ENCODE results near the gene ZNF621. TPM values are rescaled to one million over a fixed set of nuclear protein-coding genes. Genes with fewer than 3 reads are reported as not detected.

ZNF621 gene
- total and polyA plus RNA-seq, 9 of the 15 experiments (the other 6 are each of a cell fraction or from before 2014, with no cell fraction given): 4.7 to 28.9 (median 20.6) TPM

- TF ChIP-seq, protein P1, sequence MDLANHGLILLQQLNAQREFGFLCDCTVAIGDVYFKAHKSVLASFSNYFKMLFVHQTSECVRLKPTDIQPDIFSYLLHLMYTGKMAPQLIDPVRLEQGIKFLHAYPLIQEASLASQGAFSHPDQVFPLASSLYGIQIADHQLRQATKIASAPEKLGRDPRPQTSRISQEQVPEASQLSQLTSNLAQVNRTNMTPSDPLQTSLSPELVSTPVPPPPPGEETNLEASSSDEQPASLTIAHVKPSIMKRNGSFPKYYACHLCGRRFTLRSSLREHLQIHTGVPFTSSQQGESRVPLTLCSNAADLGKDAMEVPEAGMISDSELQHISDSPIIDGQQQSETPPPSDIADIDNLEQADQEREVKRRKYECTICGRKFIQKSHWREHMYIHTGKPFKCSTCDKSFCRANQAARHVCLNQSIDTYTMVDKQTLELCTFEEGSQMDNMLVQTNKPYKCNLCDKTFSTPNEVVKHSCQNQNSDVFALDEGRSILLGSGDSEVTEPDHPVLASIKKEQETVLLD (IDR thresholded peaks at IDR 0.05): no peak
- no peak for TF ChIP-seq ZNF644 (tag; IDR thresholded peaks at IDR 0.05; ENCODE audit: low read depth)
- TF ChIP-seq BCOR (IDR thresholded peaks at IDR 0.05): no peak
- TF ChIP-seq ZNF274 (IDR thresholded peaks at IDR 0.05; ENCODE audit: borderline replicate concordance, low read depth, low read length): no peak
- TF ChIP-seq E2F3 (CRISPR knock-in tag; IDR thresholded peaks at IDR 0.05): no peak
Observed at GRCh38 chr3:40586901-40587300, 62.1 kb downstream of the ZNF621 start (continued).

- Histone ChIP-seq H3K36me3 (ENCODE audit: control insufficient read depth, insufficient read depth, low read length) (no peaks in the 10 kb centered on the region), H3K9ac (ENCODE audit: insufficient read depth in 1 of 2, low read depth in 2 of 2, low read length in 2 of 2) (no peak overlapping the region), H3K27ac (ENCODE audit: extremely low read depth, low read depth, low read length) (no peak overlapping the region), H3K4me1 (replicated peaks in 1 of 2; ENCODE audit: control insufficient read depth in 2 of 2, insufficient read depth in 2 of 2, low read length in 2 of 2) (0 out of 5 replicates have a peak, but pooled peaks cover 0 to 3% of the 10 kb centered on the region in 2 experiments), H3K4me3 (no peak overlapping the region), H3K9me1 (ENCODE audit: control insufficient read depth, insufficient read depth, low read length) (no peaks in the 10 kb centered on the region), H3K4me2 (ENCODE audit: insufficient read depth, low read length) (no peak overlapping the region), H3K27me3 (ENCODE audit: control insufficient read depth in 2 of 2, insufficient read depth in 2 of 2, low read length in 2 of 2) (peaks cover 5 to 19% of the 10 kb centered on the region in 2 experiments; a peak in 2 of 5 replicates), H4K20me1 (replicated peaks; ENCODE audit: control insufficient read depth, insufficient read depth, low read length) (no peaks in the 10 kb centered on the region), H2AFZ (ENCODE audit: low read depth, low read length) (no peak overlapping the region), H3K9me3 (replicated peaks; ENCODE audit: control insufficient read depth, insufficient read depth, low read depth, low read length) (no peaks in the 10 kb centered on the region), H3K79me2 (ENCODE audit: control insufficient read depth, insufficient read depth, low read length) (no peaks in the 10 kb centered on the region)
- in situ Hi-C loops (cut with MboI): loop anchor here (5.0 kb wide), 1 partner anchor 1294 kb away; no protein-coding TSS in a partner anchor
- WGBS (ENCODE audit: insufficient coverage, low coverage, missing lambda C conversion rate): 2% methylated on average over 5 of the region's 5 CpGs
- ATAC-seq (no peak), FAIRE-seq (no peak), DNase-seq (ENCODE audit: extremely low read depth in 1 of 4, low spot score in 3 of 4) (no peak)
- intact Hi-C loops (cut with micrococcal nuclease): loop anchor here (10.0 kb wide), 3 partner anchors 126 to 736 kb away; no protein-coding TSS in a partner anchor
- POLR2A ChIA-PET: no interaction called here
- BruUV-seq (replicated peaks): no TSS peak
- CTCF ChIA-PET (ENCODE audit: low intra/inter-chr PET ratio): interaction anchor here (0.7 kb wide), 1 partner anchor 256 kb away, joined by 3 read pairs; no protein-coding TSS in a partner anchor
- TF ChIP-seq NFRKB (IDR thresholded peaks at IDR 0.05; ENCODE audit: low read depth) (no peak), POLR2A (conservative IDR thresholded peaks at IDR 0.05) (no peak), NR2C2 (CRISPR knock-in tag; IDR thresholded peaks at IDR 0.05) (no peak), NR2C2 (tag; IDR thresholded peaks at IDR 0.05) (no peak), CREM (IDR thresholded peaks at IDR 0.05; ENCODE audit: low read depth) (no peak), RAD21 (CRISPR knock-in tag; conservative IDR thresholded peaks at IDR 0.05 in 1 of 2, IDR thresholded peaks at IDR 0.05 in 1 of 2) (peak in 1 of 2 experiments; percentile 25; a peak in 1 of 4 replicates)
- TF ChIP-seq, protein P2, sequence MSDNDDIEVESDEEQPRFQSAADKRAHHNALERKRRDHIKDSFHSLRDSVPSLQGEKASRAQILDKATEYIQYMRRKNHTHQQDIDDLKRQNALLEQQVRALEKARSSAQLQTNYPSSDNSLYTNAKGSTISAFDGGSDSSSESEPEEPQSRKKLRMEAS (CRISPR knock-in tag; IDR thresholded peaks at IDR 0.05): no peak
Observed at GRCh38 chr3:40588406-40588805, 63.6 kb downstream of the ZNF621 start.

Small RNAs within 50 kb of the gene (small RNA-seq; reads per million reads assigned to genes)
- 0.77 reads per million, percentile 46 among the genes with 10 or more reads in this experiment for gene RNU5B-2P

Other genes with a start within 250 kb of the ZNF621 start
- gene EIF1B, start 215.3 kb upstream of the ZNF621 start, total RNA-seq (2014; rRNA removed): 18.1 and 20.0 TPM in 2 replicates
- gene EIF1B, start 215.3 kb upstream of the ZNF621 start, total RNA-seq (2014; rRNA removed; fragmentation: Illumina TruSeq; extraction: Trizol): 59.3 and 68.7 TPM in 2 replicates
- 61.0 and 65.8 TPM in 2 replicates for gene EIF1B, start 215.3 kb upstream of the ZNF621 start, total RNA-seq (2015; rRNA removed; fragmentation: Illumina TruSeq; extraction: Trizol)
- gene EIF1B, start 215.3 kb upstream of the ZNF621 start, total RNA-seq (2021): 91.9 and 95.4 TPM in 2 replicates
- gene EIF1B, start 215.3 kb upstream of the ZNF621 start, polyA plus RNA-seq (2011; rRNA removed): 35.4 and 45.3 TPM in 2 replicates
- gene EIF1B, start 215.3 kb upstream of the ZNF621 start, polyA plus RNA-seq (2014; fragmentation: Illumina TruSeq; extraction: Trizol): 113 and 128 TPM in 2 replicates
- gene EIF1B, start 215.3 kb upstream of the ZNF621 start, polyA plus RNA-seq (2014; fragmentation: Nextera tagmentation; extraction: Ambion mirVana): 100 to 1,000 TPM; 178 to 184 TPM
- 76.8 and 78.9 TPM in 2 replicates for gene EIF1B, start 215.3 kb upstream of the ZNF621 start, polyA plus RNA-seq (2014; rRNA removed)
- gene ENTPD3, start 137.8 kb upstream of the ZNF621 start, total RNA-seq (2014; rRNA removed): 0.23 and 0.29 TPM in 2 replicates
- 0.48 and 0.76 TPM in 2 replicates for gene ENTPD3, start 137.8 kb upstream of the ZNF621 start, total RNA-seq (2014; rRNA removed; fragmentation: Illumina TruSeq; extraction: Trizol)
- gene ENTPD3, start 137.8 kb upstream of the ZNF621 start, total RNA-seq (2015; rRNA removed; fragmentation: Illumina TruSeq; extraction: Trizol): 0.45 and 0.58 TPM in 2 replicates
- gene ENTPD3, start 137.8 kb upstream of the ZNF621 start, total RNA-seq (2021): 0.44 and 0.51 TPM in 2 replicates
- 0.35 and 2.1 TPM in 2 replicates for gene ENTPD3, start 137.8 kb upstream of the ZNF621 start, polyA plus RNA-seq (2011; rRNA removed)
- 0.76 and 1.0 TPM in 2 replicates for gene ENTPD3, start 137.8 kb upstream of the ZNF621 start, polyA plus RNA-seq (2014; fragmentation: Illumina TruSeq; extraction: Trizol)
- under 1 TPM; 0.56 to 0.73 TPM for gene ENTPD3, start 137.8 kb upstream of the ZNF621 start, polyA plus RNA-seq (2014; fragmentation: Nextera tagmentation; extraction: Ambion mirVana)
- 0.50 and 0.58 TPM in 2 replicates for gene ENTPD3, start 137.8 kb upstream of the ZNF621 start, polyA plus RNA-seq (2014; rRNA removed)
- 1,465 and 1,933 TPM in 2 replicates for gene RPL14, start 67.6 kb upstream of the ZNF621 start, total RNA-seq (2014; rRNA removed)
- gene RPL14, start 67.6 kb upstream of the ZNF621 start, total RNA-seq (2014; rRNA removed; fragmentation: Illumina TruSeq; extraction: Trizol): 2,197 and 2,292 TPM in 2 replicates
- 1,893 and 1,905 TPM in 2 replicates for gene RPL14, start 67.6 kb upstream of the ZNF621 start, total RNA-seq (2015; rRNA removed; fragmentation: Illumina TruSeq; extraction: Trizol)
- gene RPL14, start 67.6 kb upstream of the ZNF621 start, total RNA-seq (2021): 4,499 and 4,649 TPM in 2 replicates
- 851 and 1,014 TPM in 2 replicates for gene RPL14, start 67.6 kb upstream of the ZNF621 start, polyA plus RNA-seq (2011; rRNA removed)
- 2,310 and 2,431 TPM in 2 replicates for gene RPL14, start 67.6 kb upstream of the ZNF621 start, polyA plus RNA-seq (2014; fragmentation: Illumina TruSeq; extraction: Trizol)
- 1,000 to 10,000 TPM; 2,133 to 2,823 TPM for gene RPL14, start 67.6 kb upstream of the ZNF621 start, polyA plus RNA-seq (2014; fragmentation: Nextera tagmentation; extraction: Ambion mirVana)
- gene RPL14, start 67.6 kb upstream of the ZNF621 start, polyA plus RNA-seq (2014; rRNA removed): 1,463 and 1,670 TPM in 2 replicates
- gene ZNF619, start 47.8 kb upstream of the ZNF621 start, total RNA-seq (2014; rRNA removed): 4.7 and 5.0 TPM in 2 replicates
- 6.3 and 6.4 TPM in 2 replicates for gene ZNF619, start 47.8 kb upstream of the ZNF621 start, total RNA-seq (2014; rRNA removed; fragmentation: Illumina TruSeq; extraction: Trizol)
- 6.7 and 7.8 TPM in 2 replicates for gene ZNF619, start 47.8 kb upstream of the ZNF621 start, total RNA-seq (2015; rRNA removed; fragmentation: Illumina TruSeq; extraction: Trizol)
- gene ZNF619, start 47.8 kb upstream of the ZNF621 start, total RNA-seq (2021): 8.8 and 10.5 TPM in 2 replicates
- gene ZNF619, start 47.8 kb upstream of the ZNF621 start, polyA plus RNA-seq (2011; rRNA removed): 7.3 and 9.1 TPM in 2 replicates
- 7.3 and 7.4 TPM in 2 replicates for gene ZNF619, start 47.8 kb upstream of the ZNF621 start, polyA plus RNA-seq (2014; fragmentation: Illumina TruSeq; extraction: Trizol)
- 1 to 10 TPM; 1.3 to 1.5 TPM for gene ZNF619, start 47.8 kb upstream of the ZNF621 start, polyA plus RNA-seq (2014; fragmentation: Nextera tagmentation; extraction: Ambion mirVana)
- gene ZNF619, start 47.8 kb upstream of the ZNF621 start, polyA plus RNA-seq (2014; rRNA removed): 6.0 and 6.2 TPM in 2 replicates
- 2.9 and 3.4 TPM in 2 replicates for gene ZNF620, start 18.9 kb upstream of the ZNF621 start, total RNA-seq (2014; rRNA removed)
- 4.9 and 5.5 TPM in 2 replicates for gene ZNF620, start 18.9 kb upstream of the ZNF621 start, total RNA-seq (2014; rRNA removed; fragmentation: Illumina TruSeq; extraction: Trizol)
- 4.5 and 4.9 TPM in 2 replicates for gene ZNF620, start 18.9 kb upstream of the ZNF621 start, total RNA-seq (2015; rRNA removed; fragmentation: Illumina TruSeq; extraction: Trizol)
- 3.3 and 5.7 TPM in 2 replicates for gene ZNF620, start 18.9 kb upstream of the ZNF621 start, total RNA-seq (2021)
- 1.5 and 2.2 TPM in 2 replicates for gene ZNF620, start 18.9 kb upstream of the ZNF621 start, polyA plus RNA-seq (2011; rRNA removed)
- gene ZNF620, start 18.9 kb upstream of the ZNF621 start, polyA plus RNA-seq (2014; fragmentation: Illumina TruSeq; extraction: Trizol): 3.0 and 3.4 TPM in 2 replicates
- 1 to 10 TPM; 1.2 to 3.7 TPM for gene ZNF620, start 18.9 kb upstream of the ZNF621 start, polyA plus RNA-seq (2014; fragmentation: Nextera tagmentation; extraction: Ambion mirVana)
- gene ZNF620, start 18.9 kb upstream of the ZNF621 start, polyA plus RNA-seq (2014; rRNA removed): 2.3 and 3.6 TPM in 2 replicates